HAP-1 (cell line): Measurements from ENCODE around the gene NEK1.
A peak's percentile ranks its signal among the peaks of the same experiment; 100 is the strongest.
"Not testable (repeated sequence)": the region's sequence is repeated elsewhere in the genome, so short reads cannot be mapped to it uniquely, and the experiment has no call there.

Source experiments
- DNase-seq, 2 experiments: peaks; one replicate each; pipeline ENCODE4 v3.0.0-alpha.2; 2016 to 2020; ENCODE audit warnings: low spot score in 2 of 2
- H3K27me3 ChIP-seq: fragments of 250-450 bp; sonication (Bioruptor Pico); 2 replicates; pipeline ENCODE4 v1.5.1; 2020; ENCODE audit warnings: low read depth, mild to moderate bottlenecking, moderate library complexity
- H3K36me3 ChIP-seq: fragments of 250-450 bp; sonication (Bioruptor Pico); replicated peaks from 2 replicates; pipeline ENCODE4 v1.5.1; 2020; ENCODE audit warnings: mild to moderate bottlenecking
- H3K4me1 ChIP-seq: fragments of 250-450 bp; sonication (Bioruptor Pico); 2 replicates; pipeline ENCODE4 v1.5.1; 2020; ENCODE audit warnings: mild to moderate bottlenecking
- H3K4me3 ChIP-seq: fragments of 250-450 bp; sonication (Bioruptor Pico); 2 replicates; pipeline ENCODE4 v1.5.1; 2020; ENCODE audit warnings: mild to moderate bottlenecking, moderate library complexity
- H3K9me3 ChIP-seq: fragments of 250-450 bp; sonication (Bioruptor Pico); 2 replicates; pipeline ENCODE4 v1.5.1; 2020; ENCODE audit warnings: mild to moderate bottlenecking, moderate library complexity
- in situ Hi-C: fragments of 300-500 bp; cut with MboI; formaldehyde crosslinking; loops from 3 replicates; pipeline ENCODE4 v1.14.3; 2020; ENCODE audit warnings: low sequenced_read_pairs, inconsistent platforms, mixed read lengths

NEK1 gene

GRCh38 chr4:169604903-169605331, 7.5 kb downstream of the NEK1 start:
- Histone ChIP-seq H3K4me3 (no peak overlapping the region), H3K36me3 (no peaks in the 10 kb centered on the region; the same call in 1 of the 2 replicates), H3K9me3 (no peaks in the 10 kb centered on the region), H3K4me1 (no peaks in the 10 kb centered on the region), H3K27me3 (no peaks in the 10 kb centered on the region)
- DNase-seq: no peak
- in situ Hi-C loops: loop anchor here (25.0 kb wide), 1 partner anchor 432 kb away; the partner anchor contains the start of gene MFAP3L

DNA sequence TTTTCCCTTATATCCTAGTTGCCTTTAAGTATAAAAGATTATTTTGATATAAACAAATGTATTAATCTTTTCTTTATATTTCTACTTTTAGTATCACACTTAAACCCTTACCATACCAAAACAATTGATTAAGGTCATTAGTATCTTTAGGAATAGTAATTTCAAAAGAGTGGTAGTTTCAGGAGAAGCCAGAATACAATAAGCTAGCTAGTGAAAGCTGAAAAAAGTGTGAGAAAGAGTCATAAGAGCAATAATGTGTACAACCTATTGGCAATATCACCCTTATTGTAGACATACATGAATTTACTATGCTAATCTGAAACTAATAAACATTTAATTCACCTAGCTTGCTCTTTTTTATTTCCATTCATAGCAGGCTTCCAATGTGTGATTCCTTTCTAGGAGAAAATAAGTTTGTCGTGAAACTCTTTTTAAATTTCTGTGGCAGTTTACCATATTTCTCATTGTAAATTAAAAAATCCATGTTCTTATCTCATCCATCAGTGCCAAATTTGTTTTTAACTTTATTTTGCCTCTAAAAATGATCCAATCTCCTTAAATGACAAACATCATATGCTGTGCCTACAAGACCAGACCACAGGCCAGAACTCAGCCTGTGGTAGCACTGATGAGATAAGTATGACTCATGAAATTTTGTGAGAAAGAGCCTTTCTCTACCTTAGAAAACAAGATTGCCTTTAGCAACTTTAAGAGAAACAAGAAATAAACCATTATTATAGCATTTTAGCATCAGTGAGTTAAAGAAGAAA, 8.1 kb downstream of the NEK1 start:
- H3K4me3 ChIP-seq: no peak overlapping the region
- no peaks in the 10 kb centered on the region for H3K27me3 ChIP-seq
- H3K9me3 ChIP-seq: no peaks in the 10 kb centered on the region
- H3K36me3 ChIP-seq: no peaks in the 10 kb centered on the region; the same call in 1 of the 2 replicates
- in situ Hi-C loops: loop anchor here (25.0 kb wide), 1 partner anchor 433 kb away; the partner anchor contains the start of gene MFAP3L
- no peaks in the 10 kb centered on the region for H3K4me1 ChIP-seq
- no peak for DNase-seq

DNA sequence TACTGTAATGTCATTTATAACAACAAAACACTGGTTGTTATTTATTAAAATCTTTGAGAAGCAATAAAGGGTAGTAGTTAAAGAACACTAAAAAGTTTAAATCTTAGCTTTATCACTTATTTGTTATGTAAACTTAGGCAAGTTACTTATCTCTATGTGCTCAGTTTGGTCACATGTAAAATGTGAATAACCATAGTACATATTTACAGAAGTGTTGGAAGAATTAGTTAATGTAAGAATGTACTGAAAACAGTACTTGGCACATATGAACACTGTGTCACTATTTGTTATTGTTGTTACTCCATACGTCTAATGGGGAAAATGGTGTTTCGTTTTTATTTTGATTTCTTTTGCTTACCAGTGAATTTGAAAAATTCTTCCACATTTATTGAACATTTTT, 9.1 kb downstream of the NEK1 start:
- Histone ChIP-seq H3K9me3 (no peaks in the 10 kb centered on the region), H3K4me1 (no peaks in the 10 kb centered on the region), H3K36me3 (no peaks in the 10 kb centered on the region; the same call in 1 of the 2 replicates), H3K27me3 (no peaks in the 10 kb centered on the region), H3K4me3 (no peak overlapping the region)
- no peak for DNase-seq
- in situ Hi-C loops: loop anchor here (25.0 kb wide), 1 partner anchor 434 kb away; the partner anchor contains the start of gene MFAP3L

GRCh38 chr4:169601016-169601771, 11.2 kb downstream of the NEK1 start:
- H3K4me1 ChIP-seq: no peaks in the 10 kb centered on the region
- no peak overlapping the region for H3K4me3 ChIP-seq
- in situ Hi-C loops: loop anchor here (25.0 kb wide), 1 partner anchor 436 kb away; the partner anchor contains the start of gene MFAP3L
- H3K9me3 ChIP-seq: no peaks in the 10 kb centered on the region
- no peak for DNase-seq
- H3K36me3 ChIP-seq: no peaks in the 10 kb centered on the region; the same call in 1 of the 2 replicates
- H3K27me3 ChIP-seq: no peaks in the 10 kb centered on the region

DNA sequence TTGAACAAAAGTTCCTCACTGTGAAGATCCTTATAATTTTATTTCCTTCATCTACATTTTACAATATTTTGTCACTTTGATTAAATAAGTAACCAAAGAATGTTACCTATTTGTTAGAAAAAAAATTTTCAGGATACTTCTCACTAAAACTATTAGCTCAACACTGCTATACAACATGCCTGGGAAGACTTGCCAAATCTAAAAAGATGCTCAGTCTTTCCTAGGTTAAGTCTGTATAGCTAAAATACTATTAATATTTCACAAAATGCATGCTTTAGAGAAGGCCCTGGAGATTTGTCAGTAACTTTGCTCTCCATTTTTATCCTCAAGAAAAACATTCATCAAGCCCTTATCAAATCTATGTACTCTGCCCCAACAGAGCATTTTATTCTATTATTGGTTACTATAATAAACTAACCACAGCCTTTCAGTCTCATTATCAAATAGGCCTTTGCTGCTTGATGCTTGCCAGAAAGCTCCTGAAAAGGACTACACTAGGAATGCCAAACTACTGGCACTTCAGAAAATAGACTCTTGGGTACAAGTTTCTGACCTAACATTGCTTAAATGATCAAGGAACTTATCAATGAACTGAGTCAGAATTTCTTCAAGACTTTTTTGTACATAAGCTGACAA, 17.7 kb downstream of the NEK1 start:
- Histone ChIP-seq H3K36me3 (no peaks in the 10 kb centered on the region; the same call in 1 of the 2 replicates), H3K4me1 (no peaks in the 10 kb centered on the region), H3K4me3 (no peak overlapping the region), H3K9me3 (no peaks in the 10 kb centered on the region), H3K27me3 (no peaks in the 10 kb centered on the region)
- in situ Hi-C loops: no loop called here
- DNase-seq: no peak

DNA sequence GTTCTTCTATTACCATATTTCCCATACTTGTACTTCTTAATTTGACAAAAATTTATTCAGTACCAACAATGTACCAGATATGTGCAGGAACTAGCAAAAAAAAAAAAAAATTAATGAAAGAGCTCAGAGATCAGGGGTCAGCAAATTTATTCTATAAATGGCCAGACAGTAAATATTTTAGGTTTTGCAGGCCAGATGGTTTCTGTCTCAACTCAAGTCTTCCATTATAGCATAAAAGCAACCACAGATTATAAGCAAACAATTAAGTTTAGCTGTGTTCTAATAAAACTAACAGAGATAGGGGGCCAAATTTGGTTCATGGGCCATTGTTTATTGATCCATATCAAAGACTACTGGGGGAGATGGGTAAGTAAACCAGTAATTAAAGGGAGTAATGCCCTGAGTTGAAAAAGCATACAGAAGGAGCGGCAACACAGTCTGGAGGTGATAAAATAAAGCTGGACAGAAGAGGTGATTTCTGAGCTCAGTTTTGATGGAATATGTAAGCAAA, 19.3 kb downstream of the NEK1 start:
- H3K27me3 ChIP-seq: no peaks in the 10 kb centered on the region
- in situ Hi-C loops: no loop called here

DNA sequence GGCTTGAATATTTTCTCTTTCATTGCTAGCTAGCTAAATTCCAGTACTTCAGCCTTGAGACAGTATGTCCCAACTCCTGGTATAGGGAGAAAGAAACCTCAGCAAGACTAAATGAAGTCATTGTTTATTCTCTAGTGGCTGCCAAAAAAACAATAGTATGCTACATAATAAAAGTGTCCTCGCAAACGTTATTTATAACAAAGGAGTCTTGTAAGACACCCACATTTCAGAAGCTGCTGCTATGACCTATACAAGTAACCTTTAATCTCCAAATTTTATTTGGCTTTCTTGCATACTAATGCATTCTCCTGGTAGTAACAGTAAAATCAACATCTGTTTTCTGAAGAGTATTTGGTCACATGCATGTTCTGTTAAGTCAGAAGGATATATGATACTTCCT, 28.8 kb downstream of the NEK1 start:
- peak in 1 of 2 experiments; percentile 59 for DNase-seq
- Histone ChIP-seq H3K4me1 (peaks cover 9% of the 10 kb centered on the region), H3K27me3 (no peaks in the 10 kb centered on the region), H3K9me3 (no peaks in the 10 kb centered on the region), H3K36me3 (peaks cover 2% of the 10 kb centered on the region; the same call in 1 of the 2 replicates), H3K4me3 (no peak overlapping the region)
- in situ Hi-C loops: no loop called here

More for the DNA sequence above, 19.3 kb downstream of the NEK1 start:
- no peak overlapping the region for H3K4me3 ChIP-seq
- H3K9me3 ChIP-seq: no peaks in the 10 kb centered on the region
- no peaks in the 10 kb centered on the region for H3K4me1 ChIP-seq
- DNase-seq: no peak
- no peaks in the 10 kb centered on the region; the same call in 1 of the 2 replicates for H3K36me3 ChIP-seq

GRCh38 chr4:169582706-169583105, 29.7 kb downstream of the NEK1 start:
- in situ Hi-C loops: no loop called here
- H3K4me3 ChIP-seq: no peak overlapping the region
- no peak for DNase-seq
- peaks cover 2% of the 10 kb centered on the region; the same call in 1 of the 2 replicates for H3K36me3 ChIP-seq
- H3K4me1 ChIP-seq: peaks cover 9% of the 10 kb centered on the region
- no peaks in the 10 kb centered on the region for H3K9me3 ChIP-seq
- no peaks in the 10 kb centered on the region for H3K27me3 ChIP-seq

DNA sequence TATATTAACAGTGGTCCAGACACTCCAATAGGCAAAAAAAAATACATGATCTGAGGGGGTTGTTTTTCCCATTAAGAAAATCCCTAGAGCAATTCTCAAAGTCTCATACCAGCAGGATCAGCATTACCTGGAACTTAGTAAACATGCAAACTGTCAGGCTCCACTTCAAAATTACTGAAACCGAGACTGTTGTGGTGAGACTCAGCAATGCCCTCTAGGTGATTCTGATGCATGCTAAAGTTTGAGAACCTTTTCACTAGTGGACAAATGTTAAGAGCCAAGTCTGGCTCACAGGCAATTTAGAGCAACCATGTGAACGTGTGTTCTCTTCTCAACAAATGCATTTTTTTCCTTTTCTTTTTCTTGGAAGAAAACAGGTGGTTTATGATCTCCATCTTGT, 30.2 kb downstream of the NEK1 start:
- Histone ChIP-seq H3K36me3 (peaks cover 2% of the 10 kb centered on the region; the same call in 1 of the 2 replicates), H3K4me3 (no peak overlapping the region), H3K9me3 (no peaks in the 10 kb centered on the region), H3K4me1 (peaks cover 9% of the 10 kb centered on the region), H3K27me3 (no peaks in the 10 kb centered on the region)
- in situ Hi-C loops: no loop called here
- DNase-seq: no peak

GRCh38 chr4:169573889-169574288, 38.5 kb downstream of the NEK1 start:
- Histone ChIP-seq H3K4me1 (no peaks in the 10 kb centered on the region), H3K4me3 (no peak overlapping the region), H3K27me3 (no peaks in the 10 kb centered on the region), H3K36me3 (peaks cover under 1% of the 10 kb centered on the region; the same call in 1 of the 2 replicates), H3K9me3 (no peaks in the 10 kb centered on the region)
- no peak for DNase-seq
- in situ Hi-C loops: no loop called here

GRCh38 chr4:169571435-169571834, 40.9 kb downstream of the NEK1 start:
- Histone ChIP-seq H3K4me3 (no peak overlapping the region), H3K4me1 (no peaks in the 10 kb centered on the region), H3K36me3 (no peaks in the 10 kb centered on the region; the same call in 1 of the 2 replicates), H3K9me3 (no peaks in the 10 kb centered on the region), H3K27me3 (no peaks in the 10 kb centered on the region)
- DNase-seq: no peak
- in situ Hi-C loops: no loop called here

DNA sequence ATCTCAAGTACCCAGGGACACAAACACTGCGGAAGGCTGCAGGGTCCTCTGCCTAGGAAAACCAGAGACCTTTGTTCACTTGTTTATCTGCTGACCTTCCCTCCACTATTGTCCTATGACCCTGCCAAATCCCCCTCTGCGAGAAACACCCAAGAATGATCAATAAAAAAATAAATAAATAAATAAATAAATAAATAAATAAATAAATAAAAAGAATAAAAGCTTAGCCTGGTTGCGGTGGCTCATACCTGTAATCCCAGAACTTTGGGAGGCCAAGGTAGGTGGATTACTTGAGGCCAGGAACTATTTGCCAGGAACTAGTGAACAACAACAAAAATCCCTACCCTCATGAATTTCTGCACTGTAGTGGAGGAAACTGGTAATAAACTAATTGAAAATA, 41.4 kb downstream of the NEK1 start:
- H3K36me3 ChIP-seq, in situ Hi-C loops, H3K27me3 ChIP-seq, H3K9me3 ChIP-seq, DNase-seq, H3K4me1 ChIP-seq, H3K4me3 ChIP-seq: not testable (repeated sequence)

GRCh38 chr4:169570266-169570665, 42.1 kb downstream of the NEK1 start:
- not testable (repeated sequence) for H3K27me3 ChIP-seq, DNase-seq

More at GRCh38 chr4:169570266-169570665, 42.1 kb downstream of the NEK1 start:
- H3K4me3 ChIP-seq, H3K4me1 ChIP-seq, in situ Hi-C loops, H3K9me3 ChIP-seq, H3K36me3 ChIP-seq: not testable (repeated sequence)
